Neural crest cell (in vitro differentiated cells): ENCODE measurements around the gene HYAL3. TPM values are rescaled to one million over a fixed set of nuclear protein-coding genes. Genes with fewer than 3 reads are reported as not detected.

ENCODE experiments used
- DNase-seq: peaks from one replicate; pipeline ENCODE4 v3.0.0; 2021; ENCODE audit warnings: low read depth, mixed read lengths, low spot score
- H3K27ac Mint-ChIP-seq: one replicate; pipeline ENCODE4 v1.8.0; 2021; ENCODE audit warnings: mild to moderate bottlenecking, mixed read lengths; ENCODE audit not compliant: unreplicated experiment
- H3K27me3 Mint-ChIP-seq: 2 replicates; pipeline ENCODE4 v1.8.0; 2021; ENCODE audit warnings: low read depth, mild to moderate bottlenecking, mixed read lengths
- H3K36me3 Mint-ChIP-seq: 2 replicates; pipeline ENCODE4 v1.8.0; 2021; ENCODE audit warnings: low read depth, mild to moderate bottlenecking, mixed read lengths
- H3K4me1 Mint-ChIP-seq: 2 replicates; pipeline ENCODE4 v1.8.0; 2021; ENCODE audit warnings: mixed read lengths
- H3K4me3 Mint-ChIP-seq: one replicate; pipeline ENCODE4 v1.8.0; 2021; ENCODE audit warnings: mild to moderate bottlenecking, mixed read lengths
- H3K9me3 Mint-ChIP-seq: 2 replicates; pipeline ENCODE4 v1.8.0; 2021; ENCODE audit warnings: mixed read lengths
- total RNA-seq: library from RNA; stranded (reverse); gene quantifications from 2 replicates; pipeline ENCODE4 v1.2.1, GENCODE V29; 2021
- TF ChIP-seq, protein P1 (sequence below): fragments of 200-600 bp; sonication (generic); conservative IDR thresholded peaks from 2 replicates; pipeline ENCODE4 v1.5.0; 2021; ENCODE audit warnings: antibody characterized with exemption, mild to moderate bottlenecking

Gene HYAL3
- total RNA-seq, 1 donor from 2014 or later: 4.4 TPM

DNA sequence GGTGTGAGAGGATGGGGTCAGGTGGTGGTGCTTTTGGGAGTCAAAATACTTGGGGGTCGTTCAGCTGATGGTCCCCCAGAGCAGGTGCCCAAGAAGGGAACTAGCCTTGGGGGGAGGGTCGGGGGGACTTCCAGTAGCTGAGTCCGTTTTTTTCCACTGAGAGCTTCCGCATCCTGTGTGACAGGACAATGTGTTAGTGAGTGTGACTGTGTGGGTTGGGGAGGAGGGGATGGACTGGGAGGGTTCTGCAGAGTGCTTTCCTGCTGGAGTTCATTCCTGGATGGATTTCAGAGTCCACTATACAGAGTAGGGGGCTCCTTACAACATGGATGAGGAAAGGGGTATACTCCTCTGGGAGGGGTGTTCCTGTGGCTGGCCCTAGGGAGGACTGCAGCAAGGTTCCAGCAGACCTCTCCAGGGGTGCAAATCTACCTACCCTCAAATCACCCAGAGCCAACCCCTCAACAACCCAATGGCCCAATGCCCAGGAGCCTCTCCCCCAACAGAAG is 23.9 kb upstream of the HYAL3 start:
- H3K27me3 Mint-ChIP-seq: no peaks in the 10 kb centered on the region
- H3K9me3 Mint-ChIP-seq: no peaks in the 10 kb centered on the region
- H3K27ac Mint-ChIP-seq: no peak overlapping the region
- H3K4me1 Mint-ChIP-seq: peaks cover 58% of the 10 kb centered on the region
- no peak for DNase-seq
- peak overlapping the region; percentile 94 for H3K4me3 Mint-ChIP-seq
- H3K36me3 Mint-ChIP-seq: peaks cover 13% of the 10 kb centered on the region
- TF ChIP-seq, protein P1, sequence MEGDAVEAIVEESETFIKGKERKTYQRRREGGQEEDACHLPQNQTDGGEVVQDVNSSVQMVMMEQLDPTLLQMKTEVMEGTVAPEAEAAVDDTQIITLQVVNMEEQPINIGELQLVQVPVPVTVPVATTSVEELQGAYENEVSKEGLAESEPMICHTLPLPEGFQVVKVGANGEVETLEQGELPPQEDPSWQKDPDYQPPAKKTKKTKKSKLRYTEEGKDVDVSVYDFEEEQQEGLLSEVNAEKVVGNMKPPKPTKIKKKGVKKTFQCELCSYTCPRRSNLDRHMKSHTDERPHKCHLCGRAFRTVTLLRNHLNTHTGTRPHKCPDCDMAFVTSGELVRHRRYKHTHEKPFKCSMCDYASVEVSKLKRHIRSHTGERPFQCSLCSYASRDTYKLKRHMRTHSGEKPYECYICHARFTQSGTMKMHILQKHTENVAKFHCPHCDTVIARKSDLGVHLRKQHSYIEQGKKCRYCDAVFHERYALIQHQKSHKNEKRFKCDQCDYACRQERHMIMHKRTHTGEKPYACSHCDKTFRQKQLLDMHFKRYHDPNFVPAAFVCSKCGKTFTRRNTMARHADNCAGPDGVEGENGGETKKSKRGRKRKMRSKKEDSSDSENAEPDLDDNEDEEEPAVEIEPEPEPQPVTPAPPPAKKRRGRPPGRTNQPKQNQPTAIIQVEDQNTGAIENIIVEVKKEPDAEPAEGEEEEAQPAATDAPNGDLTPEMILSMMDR: no peak

DNA sequence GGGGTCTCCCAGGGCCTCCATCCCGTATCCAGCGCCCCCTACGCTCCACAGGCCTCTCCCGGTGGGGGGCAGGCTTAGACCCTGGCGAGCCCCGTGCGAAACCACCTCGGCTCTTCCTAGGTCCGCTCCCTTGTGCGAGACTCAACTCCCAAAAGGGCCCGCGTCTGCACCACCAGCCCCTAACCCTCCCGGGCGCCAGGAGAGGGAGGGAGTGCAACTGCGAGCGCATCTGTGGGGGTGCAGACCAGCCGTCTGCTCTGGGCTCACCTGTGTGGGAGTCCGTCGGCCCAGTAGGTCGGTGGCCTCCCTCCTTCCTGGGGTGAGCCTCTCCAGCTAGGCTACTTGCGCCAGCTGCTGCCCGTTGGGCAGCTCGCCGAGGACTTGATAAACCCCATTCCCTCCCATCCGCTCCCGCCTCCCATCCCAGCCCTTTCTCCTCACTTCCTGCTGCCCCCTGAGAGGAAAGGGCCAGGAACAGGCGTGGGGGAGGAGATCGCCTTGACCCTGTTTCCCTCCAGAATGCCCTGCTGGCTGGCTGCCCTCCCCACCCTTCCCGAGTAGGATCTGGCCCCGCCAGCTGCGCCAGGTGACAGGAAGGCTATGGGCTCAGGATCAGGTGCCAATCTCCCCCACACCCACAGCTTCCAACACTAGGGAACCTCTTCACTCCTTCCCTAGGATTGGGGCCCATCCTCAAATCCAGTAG is 23.3 kb upstream of the HYAL3 start, which contains the start of gene HYAL2:
HYAL2 (minus strand) TSS at position 360 of the 706 bp plus-strand sequence. CDS start 2,256 bp downstream, outside the sequence.
- no peaks in the 10 kb centered on the region for H3K9me3 Mint-ChIP-seq
- peaks cover 56% of the 10 kb centered on the region for H3K4me1 Mint-ChIP-seq
- H3K27me3 Mint-ChIP-seq: no peaks in the 10 kb centered on the region
- H3K27ac Mint-ChIP-seq: peak within 1 kb of the TSS; percentile 100
- H3K4me3 Mint-ChIP-seq: peak within 1 kb of the TSS; percentile 94
- H3K36me3 Mint-ChIP-seq: peaks cover 10% of the 10 kb centered on the region
- TF ChIP-seq, protein P1: no peak
- DNase-seq: no peak

DNA sequence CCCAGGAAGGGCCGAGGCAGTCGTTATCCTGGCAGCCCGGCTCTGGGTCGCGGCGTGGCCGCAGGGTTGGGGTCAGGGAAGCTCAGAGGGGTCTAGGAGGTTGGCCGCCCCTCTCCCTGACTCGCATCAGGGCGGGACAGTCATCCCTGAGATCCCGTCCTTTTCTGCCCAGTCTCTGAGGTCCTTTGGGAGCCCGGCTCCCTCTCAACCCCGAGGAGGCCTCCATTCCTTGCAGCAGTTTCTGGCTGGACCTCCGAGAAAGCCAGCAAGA is 22.8 kb upstream of the HYAL3 start:
- Mint-ChIP-seq H3K4me3 (peak overlapping the region; percentile 94), H3K9me3 (no peaks in the 10 kb centered on the region), H3K27me3 (no peaks in the 10 kb centered on the region), H3K27ac (peak overlapping the region; percentile 100), H3K4me1 (peaks cover 53% of the 10 kb centered on the region), H3K36me3 (peaks cover 10% of the 10 kb centered on the region)
- no peak for DNase-seq
- TF ChIP-seq, protein P1: no peak

DNA sequence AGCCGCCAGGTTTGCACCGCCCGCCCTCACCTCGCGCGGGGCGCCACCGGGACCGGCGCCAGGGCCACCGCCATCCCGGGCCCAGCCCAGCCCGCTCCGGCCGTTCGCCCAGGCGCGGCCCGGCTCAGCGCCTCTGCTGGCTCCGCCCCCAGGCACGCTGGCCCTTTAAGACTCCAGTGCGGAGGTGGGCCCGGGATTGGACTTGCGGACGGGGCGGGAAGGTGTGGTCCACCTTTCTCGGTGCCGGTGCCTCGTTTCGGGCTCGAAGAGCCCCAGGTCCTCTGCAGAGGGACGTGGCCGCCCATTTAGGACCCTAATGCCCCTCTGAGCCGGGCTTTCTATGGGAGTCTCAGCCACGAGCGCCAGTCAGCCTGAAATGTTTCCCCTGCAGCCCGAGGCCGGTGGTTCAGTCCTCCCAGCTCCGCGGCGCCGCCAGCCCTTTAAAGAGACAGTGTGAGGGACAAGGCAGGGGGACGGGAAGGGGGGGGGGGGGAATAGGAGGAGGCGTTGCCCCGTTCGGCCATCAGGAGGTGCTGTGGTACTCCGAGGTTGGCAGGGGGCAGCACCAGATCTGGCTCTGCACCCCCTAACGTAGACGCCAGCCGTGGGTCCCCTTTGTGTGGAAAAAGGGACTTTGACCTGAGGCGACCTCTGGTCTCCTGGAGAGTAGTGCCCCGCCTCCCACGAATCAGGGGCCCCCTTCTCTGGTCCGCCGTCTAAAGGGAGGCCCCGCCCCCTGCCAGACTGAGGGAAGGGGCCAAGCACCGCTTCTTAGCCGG is 22.3 kb upstream of the HYAL3 start:
- Mint-ChIP-seq H3K27me3 (no peaks in the 10 kb centered on the region), H3K36me3 (peaks cover 12% of the 10 kb centered on the region), H3K4me3 (peak overlapping the region; percentile 94), H3K9me3 (no peaks in the 10 kb centered on the region), H3K4me1 (peaks cover 53% of the 10 kb centered on the region), H3K27ac (peak overlapping the region; percentile 100)
- DNase-seq: peak; percentile 85
- TF ChIP-seq, protein P1: peak; percentile 73

DNA sequence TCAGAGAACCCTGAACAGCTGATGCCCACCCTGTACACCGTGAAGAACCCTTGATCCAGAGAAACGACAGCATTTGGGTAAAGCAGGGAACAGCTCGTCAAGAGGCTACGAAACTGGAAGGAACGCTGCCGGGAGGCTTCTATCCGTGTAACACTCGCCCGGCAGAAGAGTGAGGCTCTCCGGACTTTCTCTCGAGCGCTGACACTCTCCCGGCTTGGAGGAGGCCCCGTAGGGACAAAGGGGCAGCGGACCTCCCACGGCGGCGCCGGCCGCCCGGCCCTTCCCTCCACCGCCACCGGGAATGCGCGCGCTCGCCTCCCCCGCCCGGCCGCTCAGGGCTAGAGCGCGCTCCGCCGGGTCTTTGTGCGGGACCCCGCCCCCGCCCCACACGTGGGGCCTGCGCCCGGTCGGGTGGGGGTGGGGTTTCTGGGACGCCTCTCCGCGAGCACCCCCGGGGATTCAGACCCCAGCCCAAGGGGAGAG is 21.7 kb upstream of the HYAL3 start:
- Mint-ChIP-seq H3K27ac (peak overlapping the region; percentile 96), H3K4me1 (peaks cover 53% of the 10 kb centered on the region), H3K27me3 (no peaks in the 10 kb centered on the region), H3K9me3 (no peaks in the 10 kb centered on the region), H3K36me3 (peaks cover 16% of the 10 kb centered on the region), H3K4me3 (peak overlapping the region; percentile 99)
- peak; percentile 76 for DNase-seq
- TF ChIP-seq, protein P1: no peak
